Ovary (tissue), 9 donors: ENCODE data around the gene ARHGEF10L. TPM values are rescaled to one million over a fixed set of nuclear protein-coding genes. Genes with fewer than 3 reads are reported as not detected.

ENCODE experiments used
- DNase-seq, 5 donors: peaks; one replicate each; pipeline ENCODE4 v3.0.0-alpha.2; 2019 to 2020
- H3K27ac ChIP-seq, 2 donors: fragments of 200-600 bp; one replicate each; pipeline versions ENCODE4 v1.5.1 to v1.8.0; 2019 to 2022
- H3K27me3 ChIP-seq: fragments of 200-600 bp; one replicate; pipeline ENCODE4 v1.8.0; 2022
- H3K36me3 ChIP-seq: fragments of 200-600 bp; sonication (generic); one replicate; pipeline ENCODE4 v1.5.1; 2019
- H3K4me1 ChIP-seq: one replicate; pipeline ENCODE4 v1.8.1; 2013; ENCODE audit warnings: mild to moderate bottlenecking, moderate library complexity; ENCODE audit not compliant: insufficient read depth
- H3K4me3 ChIP-seq: fragments of 200-600 bp; sonication (generic); one replicate; pipeline ENCODE4 v1.5.1; 2017
- H3K9me3 ChIP-seq, 2 donors: fragments of 200-600 bp in 1 of 2; sonication (generic) in 1 of 2; one replicate each; pipeline versions ENCODE4 v1.5.1 to v1.8.1; 2013 to 2019; ENCODE audit warnings: mild to moderate bottlenecking in 1 of 2, moderate library complexity in 1 of 2
- EP300 ChIP-seq: sonication (generic); formaldehyde crosslinking; IDR thresholded peaks from one replicate; pipeline ENCODE4 v1.6.1; 2017; ENCODE audit warnings: antibody characterized with exemption
- POLR2A ChIP-seq: fragments of 450-650 bp; IDR thresholded peaks from one replicate; pipeline ENCODE4 v1.6.1; 2017; ENCODE audit warnings: antibody characterized with exemption, mild to moderate bottlenecking, moderate library complexity
- WGBS, 3 donors: extraction: QIAGEN DNeasy Blood & Tissue Kit in 1 of 3; methylation state at CpG; one replicate each; pipeline versions ENCODE4 v1.1.5 to v1.1.7; 2013 to 2017; 5-methylcytosine and 5-hydroxymethylcytosine counted together
- intact Hi-C, 4 donors: fragments of 100-400 bp; cut with DNase I; formaldehyde crosslinking; loops; one replicate each; pipeline versions ENCODE4 v1.11.0 to v1.15.1; 2022 to 2023
- polyA plus RNA-seq, 2 donors: library from polyadenylated mRNA; stranded (reverse); fragments of 200-250 nt in 1 of 2; fragments of 350-450 nt in 1 of 2; fragmentation: Illumina TruSeq in 1 of 2; extraction: RNeasy Lipid Tissue Mini Kit (QIAGEN cat#74804) in 1 of 2; gene quantifications; one replicate each; pipeline ENCODE4 v1.2.3, GENCODE V29; 2013 to 2014
- total RNA-seq, 7 donors: library from RNA; depleted of rRNA in 2 of 7; stranded (reverse); fragments of >200 nt in 2 of 7; fragmentation: NEBNext Ultra II Directional in 3 of 7; extraction: Animal tissue kit (Norgen Biotek cat#: 25700) in 3 of 7; gene quantifications; one replicate each; pipeline versions ENCODE4 v1.1.0 to v1.2.4, GENCODE V29; 2016 to 2023
- TF ChIP-seq, protein P1 (sequence below), 3 donors: fragments of 450-650 bp in 2 of 3; fragments of 200-600 bp in 1 of 3; IDR thresholded peaks; one replicate each; pipeline versions ENCODE4 v1.5.1 to v1.8.0; 2016 to 2022; ENCODE audit warnings: antibody characterized with exemption in 3 of 3, mild to moderate bottlenecking in 1 of 3
- donor health status: DM: no; HTN: no; CAD: no; lungs with moderate emphysema.
- donor health status: DM: no; HTN: no; CAD: no.
- donor health status: Bipolar disorder and iron deficiency.
- donor health status: DM: yes; HTN: yes; CAD: no.
- donor health status: DM: no; HTN: no; CAD: no.
- donor health status: DM: yes; HTN: yes; CAD: no.

ARHGEF10L gene
- total and polyA plus RNA-seq, 9 donors, result 3.6 to 23.0 (median 18.3) TPM

DNA sequence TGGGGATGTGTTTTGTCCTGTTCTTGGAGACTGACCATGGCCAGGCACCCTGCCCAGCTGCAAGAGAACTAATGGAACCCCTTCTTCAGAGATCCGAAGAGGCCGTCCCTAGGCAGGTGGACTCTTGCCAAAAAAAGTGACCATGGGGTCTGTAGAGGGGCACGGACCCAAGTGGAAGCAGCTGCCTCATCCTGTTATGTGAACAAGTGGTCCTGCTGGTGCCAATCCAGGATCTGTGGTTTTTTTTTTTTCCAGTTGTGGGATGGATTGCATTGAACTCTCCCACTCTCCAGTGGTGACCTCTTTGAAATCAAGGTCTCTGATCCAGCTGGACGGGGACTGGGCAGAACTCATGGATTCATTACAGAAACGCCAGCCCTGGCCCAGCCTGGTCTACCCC is 71.2 kb downstream of the ARHGEF10L start:
- no peak for DNase-seq
- H3K9me3 ChIP-seq, result no peaks in the 10 kb centered on the region
- intact Hi-C loops, result no loop called here
- H3K27me3 ChIP-seq, result no peaks in the 10 kb centered on the region
- no peaks in the 10 kb centered on the region for H3K4me1 ChIP-seq
- H3K4me3 ChIP-seq, result no peak overlapping the region
- TF ChIP-seq, protein P1, sequence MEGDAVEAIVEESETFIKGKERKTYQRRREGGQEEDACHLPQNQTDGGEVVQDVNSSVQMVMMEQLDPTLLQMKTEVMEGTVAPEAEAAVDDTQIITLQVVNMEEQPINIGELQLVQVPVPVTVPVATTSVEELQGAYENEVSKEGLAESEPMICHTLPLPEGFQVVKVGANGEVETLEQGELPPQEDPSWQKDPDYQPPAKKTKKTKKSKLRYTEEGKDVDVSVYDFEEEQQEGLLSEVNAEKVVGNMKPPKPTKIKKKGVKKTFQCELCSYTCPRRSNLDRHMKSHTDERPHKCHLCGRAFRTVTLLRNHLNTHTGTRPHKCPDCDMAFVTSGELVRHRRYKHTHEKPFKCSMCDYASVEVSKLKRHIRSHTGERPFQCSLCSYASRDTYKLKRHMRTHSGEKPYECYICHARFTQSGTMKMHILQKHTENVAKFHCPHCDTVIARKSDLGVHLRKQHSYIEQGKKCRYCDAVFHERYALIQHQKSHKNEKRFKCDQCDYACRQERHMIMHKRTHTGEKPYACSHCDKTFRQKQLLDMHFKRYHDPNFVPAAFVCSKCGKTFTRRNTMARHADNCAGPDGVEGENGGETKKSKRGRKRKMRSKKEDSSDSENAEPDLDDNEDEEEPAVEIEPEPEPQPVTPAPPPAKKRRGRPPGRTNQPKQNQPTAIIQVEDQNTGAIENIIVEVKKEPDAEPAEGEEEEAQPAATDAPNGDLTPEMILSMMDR (IDR thresholded peaks at IDR 0.05), result no peak
- no peak for TF ChIP-seq POLR2A
- no peak for TF ChIP-seq EP300
- H3K36me3 ChIP-seq, result no peaks in the 10 kb centered on the region
- WGBS, 3 donors, result 69 to 80% (median 77%) methylated on average over 5 of the region's 5 CpGs
- no peak overlapping the region for H3K27ac ChIP-seq

DNA sequence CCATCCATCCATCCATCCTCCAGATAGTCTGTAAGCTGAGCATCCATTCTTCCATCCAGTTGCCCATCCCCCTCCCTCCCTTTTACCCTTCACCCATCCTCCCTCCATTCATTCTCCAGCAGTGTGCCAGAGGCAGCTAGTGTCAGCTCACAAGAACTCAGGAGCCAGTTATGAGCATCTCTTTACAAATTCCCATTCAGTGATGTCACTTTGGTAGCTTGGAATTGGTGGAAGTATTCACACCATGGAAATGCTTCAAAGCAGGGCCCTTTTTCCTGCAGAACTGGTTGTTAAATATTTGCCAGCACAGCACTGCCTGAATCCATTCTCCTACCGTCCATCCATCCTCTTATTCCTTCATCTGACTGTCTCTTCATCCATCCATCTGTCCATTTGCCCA is 72.5 kb downstream of the ARHGEF10L start:
- no peaks in the 10 kb centered on the region for H3K4me1 ChIP-seq
- intact Hi-C loops, result no loop called here
- no peaks in the 10 kb centered on the region for H3K27me3 ChIP-seq
- DNase-seq, result no peak
- 77 to 86% (median 84%) methylated on average over 1 of the region's 1 CpG for WGBS, 3 donors
- H3K4me3 ChIP-seq, result no peak overlapping the region
- TF ChIP-seq EP300 (no peak), POLR2A (no peak)
- TF ChIP-seq, protein P1 (IDR thresholded peaks at IDR 0.05), result no peak
- no peaks in the 10 kb centered on the region for H3K9me3 ChIP-seq
- H3K36me3 ChIP-seq, result no peaks in the 10 kb centered on the region
- no peak overlapping the region for H3K27ac ChIP-seq

- intact Hi-C loops, result no loop called here
- 88 to 90% (median 89%) methylated on average over 10 of the region's 10 CpGs for WGBS, 3 donors
- H3K27me3 ChIP-seq, result no peaks in the 10 kb centered on the region
- TF ChIP-seq POLR2A, result no peak
- no peak for TF ChIP-seq EP300
- TF ChIP-seq, protein P1 (IDR thresholded peaks at IDR 0.05), result no peak
- H3K27ac ChIP-seq, result no peak overlapping the region
- no peak overlapping the region for H3K4me3 ChIP-seq
- no peak for DNase-seq
- H3K9me3 ChIP-seq, result no peaks in the 10 kb centered on the region
- H3K4me1 ChIP-seq, result no peaks in the 10 kb centered on the region
- H3K36me3 ChIP-seq, result no peaks in the 10 kb centered on the region
Measured at GRCh38 chr1:17612831-17613230, 73.3 kb downstream of the ARHGEF10L start.

DNA sequence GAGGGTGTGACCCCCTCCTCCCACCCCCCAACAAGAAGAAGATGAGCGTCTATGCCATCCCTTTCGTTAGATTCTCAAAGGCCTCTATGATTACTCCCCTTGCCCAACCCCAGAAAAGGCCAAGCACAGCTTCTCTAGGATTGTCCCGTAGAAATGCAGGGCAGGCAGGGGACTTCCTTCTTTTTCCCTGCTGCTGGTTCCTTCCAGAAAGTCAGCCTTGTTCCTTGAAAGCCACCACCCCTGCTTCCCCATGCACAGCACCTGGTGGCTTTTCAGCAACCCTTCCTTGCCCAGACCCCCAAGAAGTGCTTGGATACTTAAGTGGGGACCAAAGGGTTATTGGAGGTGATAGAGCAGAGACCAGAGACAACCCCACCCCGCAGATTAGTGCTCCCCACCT is 75.1 kb downstream of the ARHGEF10L start:
- intact Hi-C loops, result no loop called here

More for the DNA sequence above, 75.1 kb downstream of the ARHGEF10L start:
- Histone ChIP-seq H3K9me3 (no peaks in the 10 kb centered on the region), H3K4me3 (no peak overlapping the region), H3K27ac (no peak overlapping the region), H3K27me3 (no peaks in the 10 kb centered on the region), H3K36me3 (no peaks in the 10 kb centered on the region), H3K4me1 (no peaks in the 10 kb centered on the region)
- TF ChIP-seq EP300 (no peak), POLR2A (no peak)
- TF ChIP-seq, protein P1 (IDR thresholded peaks at IDR 0.05), result no peak
- WGBS, 3 donors, result 77 to 91% (median 87%) methylated on average over 4 of the region's 4 CpGs
- no peak for DNase-seq
